Activated CD4-positive, alpha-beta T cell treated with anti-CD3 and anti-CD28 coated beads, Interleukin-2, amount 50 U/mL, for 1 hour (primary cell): ENCODE results near the gene HIPK1.

Experiments
- DNase-seq: peaks from one replicate; pipeline ENCODE4 v3.0.0-alpha.2; 2020

The HIPK1 gene

DNA sequence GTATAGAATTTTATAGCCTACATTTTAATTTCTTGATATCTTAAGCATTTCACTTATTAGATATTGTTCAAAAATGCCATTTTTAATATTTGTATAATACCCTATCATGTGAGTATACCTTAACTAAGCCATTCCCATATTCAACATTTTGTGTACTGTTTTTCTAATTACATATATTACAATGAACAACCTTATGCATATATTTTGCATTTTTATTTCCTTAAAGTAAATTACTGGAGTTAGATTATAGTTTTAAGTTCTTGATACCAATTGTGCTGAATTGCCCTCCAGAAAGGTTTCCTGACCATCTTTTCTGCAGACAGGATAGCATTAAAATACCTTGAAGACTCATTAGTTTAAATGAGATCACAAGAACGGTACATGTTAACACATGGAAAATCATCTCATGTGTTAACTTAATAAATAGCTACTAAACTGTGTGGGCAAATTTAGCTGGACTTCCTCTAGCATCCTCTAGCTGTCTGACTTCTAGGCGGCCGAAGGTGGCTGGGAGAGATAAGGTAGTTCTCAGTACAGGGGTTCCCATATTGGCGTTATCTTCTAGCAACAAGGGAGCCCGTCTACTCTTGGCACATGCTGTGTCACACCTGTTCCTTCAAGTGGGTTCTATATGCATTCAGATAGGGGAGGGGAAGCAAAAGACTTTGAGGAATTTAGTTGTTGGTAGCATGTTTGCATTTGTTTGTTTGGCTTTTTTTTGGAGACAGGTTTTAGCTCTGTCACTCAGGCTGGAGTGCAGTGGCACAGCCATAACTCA, 15.0 kb upstream of the HIPK1 start:
- DNase-seq: no peak

GRCh38 chr1:113916974-113917373, 12.2 kb upstream of the HIPK1 start:
- DNase-seq: no peak

DNA sequence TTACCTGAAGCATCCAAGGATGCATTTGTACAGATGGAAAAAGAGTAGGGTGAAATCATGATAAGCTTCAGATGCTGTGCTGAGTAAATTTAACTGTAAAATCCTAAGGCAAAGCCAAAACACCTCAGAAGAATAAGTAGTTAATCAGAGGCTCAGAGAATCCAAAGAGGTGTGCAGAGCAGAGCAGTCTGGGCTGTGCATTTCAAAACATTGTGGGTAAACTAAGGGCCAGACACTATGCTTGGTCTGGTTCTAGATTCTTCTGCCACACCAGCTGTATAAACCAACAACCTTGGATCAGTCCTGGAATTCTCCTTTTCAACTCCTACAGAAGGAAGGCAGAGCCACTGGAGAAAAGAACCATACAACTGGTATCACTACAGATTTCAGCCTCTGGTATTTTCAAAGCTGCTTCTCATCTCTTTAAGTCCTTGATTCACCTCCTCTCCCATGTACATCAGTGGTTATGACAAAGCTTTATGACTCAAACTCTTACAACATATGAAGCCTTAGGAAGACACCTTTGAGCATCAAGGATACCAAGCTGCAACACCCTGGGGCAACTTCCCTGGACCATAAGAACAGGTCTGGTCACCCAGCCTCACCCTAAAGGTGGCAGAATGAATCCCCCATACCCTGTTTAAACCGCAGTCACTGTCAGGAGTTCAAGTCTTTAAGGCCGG, 11.6 kb upstream of the HIPK1 start:
- no peak for DNase-seq

GRCh38 chr1:113918243-113918642, 10.9 kb upstream of the HIPK1 start:
- DNase-seq: no peak

DNA sequence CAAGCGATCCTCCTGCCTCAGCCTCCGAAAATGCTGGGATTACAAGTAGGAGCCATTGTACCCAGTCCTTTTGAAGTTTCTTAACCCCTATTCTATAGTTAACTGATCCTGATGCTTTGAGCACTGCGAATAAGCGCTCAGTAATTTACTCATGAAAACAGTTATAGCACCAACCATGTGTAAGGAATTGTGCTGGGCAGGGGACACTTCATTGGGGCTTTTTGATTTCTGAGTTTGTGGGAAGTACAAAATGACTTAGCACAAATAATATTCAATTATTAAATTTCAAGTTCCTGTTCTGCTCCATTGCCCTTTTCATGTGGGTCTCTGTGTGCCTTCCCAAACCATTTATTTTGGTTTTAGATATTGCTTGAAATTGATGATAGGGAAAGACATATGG, 6.2 kb upstream of the HIPK1 start:
- no peak for DNase-seq

- no peak for DNase-seq
These were observed 4.7 kb upstream of the HIPK1 start for GRCh38 chr1:113924473-113924872.

DNA sequence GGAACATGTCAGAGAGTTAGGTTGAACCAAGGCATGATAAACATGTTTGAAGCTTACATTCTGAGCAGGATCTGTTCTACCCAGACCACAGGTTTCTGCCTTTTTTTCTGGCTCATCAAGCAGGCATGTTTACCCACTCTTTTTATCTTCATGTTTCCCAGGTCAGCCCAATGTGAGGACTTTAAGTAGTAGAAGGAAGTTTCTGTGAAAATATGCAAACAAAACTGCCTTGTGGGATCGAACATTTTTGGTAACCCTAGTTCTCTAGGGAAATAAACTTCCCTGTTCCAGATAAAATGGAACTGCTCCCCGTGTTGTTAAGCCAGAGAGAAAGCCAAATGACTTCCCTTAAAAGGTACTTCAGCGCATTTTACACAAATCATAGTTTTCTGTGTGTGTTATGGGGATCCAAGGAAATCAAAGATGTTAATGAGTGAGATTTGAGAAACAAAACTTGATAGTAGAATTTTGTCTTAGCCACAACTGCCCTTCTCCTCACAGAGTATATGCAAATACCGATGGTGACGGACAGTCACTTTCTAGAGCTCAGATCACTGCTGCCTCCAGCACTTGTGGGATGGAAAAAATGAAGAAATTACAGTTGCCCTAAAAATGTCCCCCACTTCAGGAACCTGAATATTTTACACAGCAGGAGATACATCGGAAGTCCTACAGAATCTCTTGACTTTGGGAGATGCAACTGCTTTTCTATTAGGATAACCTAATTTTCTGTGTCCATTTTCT, 765 bp upstream of the HIPK1 start:
- DNase-seq: no peak

DNA sequence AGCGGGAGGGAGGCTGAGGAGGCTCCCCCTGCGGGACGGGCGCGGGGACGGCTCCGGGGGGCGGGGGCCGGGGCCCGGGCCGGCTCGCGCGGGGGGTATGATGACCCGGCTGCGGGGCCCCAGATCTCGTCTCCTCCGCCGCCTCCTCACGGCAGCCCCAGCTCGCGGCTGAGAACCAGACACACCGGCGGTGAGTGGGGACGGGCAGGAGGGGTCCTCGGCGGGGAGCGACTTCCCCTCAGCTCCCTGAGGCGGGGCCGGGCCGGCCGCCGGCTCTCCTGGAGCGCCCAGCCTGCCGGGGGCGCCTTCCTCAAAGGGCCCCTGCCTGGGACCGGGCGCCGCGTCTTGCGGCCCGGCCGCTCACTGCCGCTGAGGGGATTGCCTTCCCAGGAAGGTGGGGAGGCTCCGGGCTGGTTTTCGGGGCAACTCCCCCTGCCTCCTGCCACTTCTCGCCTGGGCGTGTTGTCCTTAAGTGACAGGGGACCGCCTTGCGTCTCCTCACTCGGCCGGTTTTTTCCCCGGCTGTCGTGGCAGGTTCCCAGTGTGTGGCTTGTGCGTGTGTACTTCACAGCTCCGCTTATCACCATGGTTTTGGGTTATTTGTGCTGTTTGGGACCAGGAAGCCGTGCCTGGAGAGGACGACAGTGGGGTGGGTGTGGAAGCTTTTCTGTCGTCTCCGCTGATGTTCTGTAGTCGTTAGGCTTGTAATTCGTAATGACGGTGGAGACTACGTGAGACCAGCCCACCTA, 800 bp downstream of the HIPK1 start:
- DNase-seq: peak; percentile 70

- peak; percentile 70 for DNase-seq
These were observed 1.5 kb downstream of the HIPK1 start for GRCh38 chr1:113930499-113931161.

DNA sequence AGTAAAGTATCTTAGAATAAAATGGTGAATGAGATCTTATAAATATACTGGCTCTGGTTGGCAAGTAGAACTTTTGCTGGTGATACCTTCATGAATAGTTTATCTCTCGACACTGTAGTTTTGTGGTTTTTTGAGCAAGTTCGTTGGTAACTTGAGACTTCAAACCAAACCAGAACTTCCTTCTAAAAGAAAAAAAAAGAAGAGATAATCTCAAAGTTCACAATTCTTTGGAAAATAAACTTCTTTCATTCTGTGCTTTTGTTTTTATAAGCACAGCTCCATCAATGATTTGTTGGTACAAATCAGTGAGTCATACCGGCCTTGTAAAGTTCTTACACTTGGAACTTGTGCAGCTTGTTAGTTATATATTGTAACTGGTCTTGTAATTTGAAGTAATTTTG, 2.3 kb downstream of the HIPK1 start:
- DNase-seq: no peak

DNA sequence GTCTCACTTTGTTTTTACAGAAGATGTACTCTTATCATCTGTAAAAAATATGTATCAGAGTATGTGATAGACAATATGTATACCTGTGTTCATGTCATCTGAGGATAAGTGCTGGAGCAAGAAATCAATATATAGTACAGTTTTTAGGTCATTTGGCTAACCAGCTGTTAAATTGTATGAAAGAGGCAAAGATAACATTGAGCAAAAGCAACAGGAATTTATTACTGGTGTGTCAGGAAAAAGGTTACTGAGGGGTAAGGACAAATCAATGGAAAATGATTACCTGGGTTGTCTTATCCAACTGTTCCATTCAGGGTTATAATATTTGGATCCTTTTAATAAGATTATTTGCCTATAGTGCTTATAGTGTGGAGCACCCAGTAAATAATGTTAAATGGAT, 4.9 kb downstream of the HIPK1 start:
- DNase-seq: no peak

DNA sequence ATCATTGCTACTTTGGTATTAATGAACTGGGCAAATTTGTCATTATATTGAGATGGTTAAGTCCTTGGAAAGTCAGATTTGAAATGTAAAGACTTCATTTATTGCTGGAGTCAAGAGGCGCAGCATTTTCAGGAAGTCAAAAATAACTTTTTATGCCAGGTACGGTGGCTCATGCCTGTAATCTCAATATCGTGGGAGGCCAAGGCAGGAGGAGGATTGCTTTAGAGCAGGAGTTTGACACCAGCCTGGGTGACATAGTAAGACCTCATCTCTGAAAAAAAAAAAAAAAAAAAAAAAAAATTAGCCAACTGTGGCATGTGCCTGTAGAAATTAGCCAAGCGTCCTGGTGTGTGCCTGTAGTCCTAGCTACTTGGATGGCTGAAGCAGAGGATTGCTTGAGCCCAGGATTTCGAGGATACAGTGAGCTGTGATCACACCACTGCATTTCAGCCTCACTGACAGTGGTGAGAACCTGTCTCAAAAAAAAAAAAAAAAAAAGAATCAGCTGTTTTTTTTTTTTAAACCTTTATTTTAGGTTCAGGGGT, 5.5 kb downstream of the HIPK1 start:
- no peak for DNase-seq

GRCh38 chr1:113935176-113935575, 6.1 kb downstream of the HIPK1 start:
- no peak for DNase-seq

DNA sequence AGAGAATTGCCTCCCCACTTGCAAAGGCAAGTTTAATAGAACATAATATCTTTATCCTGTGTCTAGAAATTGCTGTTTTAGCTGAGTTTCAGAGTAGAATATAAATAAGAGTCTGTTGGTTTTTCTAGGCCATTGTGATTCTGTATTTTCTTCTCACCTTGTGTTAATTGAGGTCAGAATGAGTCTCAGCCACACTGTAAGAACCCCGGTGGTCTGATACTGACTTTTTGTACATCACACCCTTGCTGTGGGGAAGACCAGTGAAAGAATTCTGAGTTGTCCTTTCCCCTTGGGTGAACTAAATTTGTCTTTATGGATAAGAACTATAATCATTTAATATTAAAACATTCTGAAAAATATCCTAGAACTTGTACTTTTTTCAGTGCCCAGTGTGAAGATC, 6.8 kb downstream of the HIPK1 start:
- DNase-seq: no peak

- DNase-seq: no peak
These were observed 8.0 kb downstream of the HIPK1 start for GRCh38 chr1:113937146-113937545.

GRCh38 chr1:113938192-113938591, 9.1 kb downstream of the HIPK1 start:
- DNase-seq: no peak

GRCh38 chr1:113940365-113941244, 11.5 kb downstream of the HIPK1 start:
- DNase-seq: no peak

DNA sequence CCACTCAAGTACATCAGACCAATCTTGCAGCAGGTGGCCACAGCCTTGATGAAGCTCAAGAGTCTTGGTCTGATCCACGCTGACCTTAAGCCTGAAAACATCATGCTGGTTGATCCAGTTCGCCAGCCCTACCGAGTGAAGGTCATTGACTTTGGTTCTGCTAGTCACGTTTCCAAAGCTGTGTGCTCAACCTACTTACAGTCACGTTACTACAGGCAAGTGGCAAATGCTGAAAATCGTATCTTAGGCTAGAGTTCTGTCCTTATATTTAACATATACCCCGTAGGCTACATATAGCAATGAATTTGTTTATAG, 12.1 kb downstream of the HIPK1 start:
- DNase-seq: no peak

DNA sequence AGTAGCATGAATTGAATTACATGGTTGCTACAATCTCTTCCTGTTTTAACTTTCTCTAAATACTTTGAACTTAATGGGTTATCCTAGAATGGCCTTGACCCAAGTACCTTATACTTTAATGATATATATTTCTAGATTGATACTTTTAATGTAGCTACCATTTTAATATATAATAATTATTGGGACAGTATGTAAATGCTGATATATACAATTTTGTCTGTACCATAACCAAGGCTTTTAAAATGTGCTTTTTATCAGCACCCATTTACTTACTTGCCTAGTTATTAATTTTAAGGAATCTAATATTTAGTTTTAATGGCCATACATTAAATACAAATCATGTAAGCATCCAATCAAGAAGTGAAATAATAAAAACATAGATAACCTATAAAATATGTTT, 13.4 kb downstream of the HIPK1 start:
- DNase-seq: no peak

DNA sequence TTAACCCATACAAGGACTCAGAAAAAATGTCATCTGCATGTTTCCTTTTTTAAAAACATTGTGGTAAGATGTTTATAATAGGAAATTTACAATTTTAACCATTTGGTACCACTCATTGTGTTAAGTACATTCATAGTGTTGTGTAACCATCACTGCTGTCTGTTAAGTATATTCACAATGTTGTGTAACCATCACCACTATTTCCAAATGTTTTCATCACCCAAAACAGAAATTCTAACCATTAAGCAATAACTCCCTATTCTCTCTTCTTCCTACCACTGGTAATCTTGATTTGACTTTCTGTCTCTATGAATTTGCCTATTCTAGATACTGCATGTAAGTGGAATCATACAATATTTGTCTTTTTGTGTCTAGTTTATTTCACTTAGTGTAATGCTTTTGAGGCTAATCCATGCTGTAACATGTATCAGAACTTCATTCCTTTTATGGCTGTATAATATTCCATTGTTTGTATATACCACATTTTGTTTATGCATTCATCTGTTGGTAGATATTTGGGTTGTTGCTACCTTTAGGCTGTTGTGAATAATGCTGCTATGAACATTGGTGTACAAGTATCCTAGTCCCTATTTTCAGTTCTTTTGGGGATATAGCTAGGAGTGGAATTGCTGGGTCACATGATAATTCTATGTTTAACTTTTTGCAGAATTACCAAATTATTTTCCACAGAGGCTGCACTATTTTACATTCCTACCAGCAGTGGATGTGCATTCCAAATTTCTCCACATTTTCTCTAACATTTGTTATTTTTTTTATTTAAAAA, 14.1 kb downstream of the HIPK1 start:
- DNase-seq: no peak

DNA sequence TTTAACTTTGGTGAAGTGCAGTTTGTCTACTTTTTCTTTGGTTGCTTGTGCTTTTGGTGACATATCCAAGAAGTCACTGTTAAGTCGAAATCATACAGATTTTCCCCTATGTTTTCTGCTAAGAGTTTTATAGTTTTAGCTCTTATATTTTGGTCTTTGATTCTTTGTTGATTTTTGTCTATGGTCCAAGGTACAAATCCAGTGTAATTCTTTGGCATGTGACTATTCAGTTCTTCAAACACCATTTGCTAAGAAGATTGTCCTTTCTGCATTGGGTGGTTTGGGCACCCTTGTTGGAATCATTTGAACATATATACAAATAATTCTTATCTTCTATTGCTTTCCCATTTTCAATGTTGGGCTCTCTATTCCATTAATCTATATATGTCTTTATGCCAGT, 16.2 kb downstream of the HIPK1 start:
- DNase-seq: no peak
